Thoracic aorta (tissue), 2 donors: Measurements from ENCODE around the gene PRDM16. TPM values are rescaled to one million over a fixed set of nuclear protein-coding genes. Genes with fewer than 3 reads are reported as not detected.

ENCODE experiments used
- ATAC-seq: fragments of 150-250 bp; one replicate; pipeline ENCODE4 v1.8.0; 2017; ENCODE audit warnings: low read depth; ENCODE audit not compliant: insufficient number of reproducible peaks, low FRiP score
- DNase-seq: peaks from one replicate; pipeline ENCODE4 v3.0.0-alpha.2; 2020; ENCODE audit warnings: low spot score
- H3K27ac ChIP-seq, 2 donors: fragments of 200-600 bp; sonication (generic); 1 replicate in 1 of 2; 2 replicates in 1 of 2; pipeline ENCODE4 v1.5.1; 2016; ENCODE audit warnings: mild to moderate bottlenecking in 2 of 2, moderate library complexity in 2 of 2
- H3K27me3 ChIP-seq: fragments of 200-600 bp; sonication (generic); replicated peaks from 2 replicates; pipeline ENCODE4 v1.6.0; 2016; ENCODE audit warnings: mild to moderate bottlenecking; ENCODE audit not compliant: insufficient read depth
- H3K36me3 ChIP-seq: fragments of 200-600 bp; sonication (generic); one replicate; pipeline ENCODE4 v1.5.1; 2016
- H3K4me1 ChIP-seq, 2 donors: fragments of 200-600 bp; sonication (generic); 1 replicate in 1 of 2; 2 replicates in 1 of 2; pipeline versions ENCODE4 v1.5.1 to v1.6.0; 2016; ENCODE audit warnings: low read depth in 2 of 2, mild to moderate bottlenecking in 1 of 2; ENCODE audit not compliant: control insufficient read depth in 1 of 2
- H3K4me3 ChIP-seq: fragments of 200-600 bp; sonication (generic); 2 replicates; pipeline ENCODE4 v1.5.1; 2016; ENCODE audit warnings: mild to moderate bottlenecking
- H3K9me3 ChIP-seq: fragments of 200-600 bp; sonication (generic); 2 replicates; pipeline ENCODE4 v1.5.1; 2016
- CTCF ChIP-seq: fragments of 200-600 bp; sonication (generic); IDR thresholded peaks from one replicate; pipeline ENCODE4 v1.5.1; 2019; ENCODE audit warnings: antibody characterized with exemption
- total RNA-seq, 2 donors: library from RNA; depleted of rRNA; stranded (reverse); fragments of >200 nt; gene quantifications; one replicate each; pipeline versions ENCODE4 v1.1.0 to v1.2.3, GENCODE V29; 2016

The PRDM16 gene
- total RNA-seq, 2 donors from 2014 or later = 68.9 to 85.4 TPM

DNA sequence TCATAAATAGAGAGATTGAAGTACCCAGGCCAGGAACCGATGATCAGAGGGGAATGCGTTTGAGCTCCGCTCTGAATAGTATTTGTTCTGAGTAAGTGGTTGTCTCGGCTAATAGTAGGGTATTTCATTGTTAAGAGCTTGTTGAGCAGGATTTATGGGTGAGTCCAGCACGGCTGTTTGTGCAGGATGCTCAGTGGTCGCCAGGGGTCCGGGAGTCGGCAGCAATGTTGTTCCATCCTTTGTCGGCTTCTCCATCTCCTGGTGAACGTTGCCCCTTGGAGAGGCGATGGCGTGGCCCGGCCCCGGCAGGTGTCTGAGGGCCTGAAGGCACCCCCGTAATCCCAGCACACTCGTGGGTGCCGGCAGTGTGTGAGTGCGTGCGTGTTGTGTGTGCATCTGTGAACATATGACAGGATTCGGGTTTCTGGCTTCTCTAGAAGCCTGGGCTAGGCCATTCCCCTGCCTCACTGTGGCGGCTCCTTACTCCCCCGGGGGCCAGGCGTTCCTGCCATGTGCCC lies 224.6 kb downstream of the PRDM16 start:
- no peak overlapping the region for H3K27ac ChIP-seq
- no peak for TF ChIP-seq CTCF
- no peak for ATAC-seq
- no peak for DNase-seq
- no peak overlapping the region for H3K4me3 ChIP-seq
- peaks cover 5 to 48% of the 10 kb centered on the region in 2 donors for H3K4me1 ChIP-seq
- H3K27me3 ChIP-seq = no peaks in the 10 kb centered on the region
- H3K36me3 ChIP-seq = no peaks in the 10 kb centered on the region
- H3K9me3 ChIP-seq = no peaks in the 10 kb centered on the region

- Histone ChIP-seq H3K4me3 (no peak overlapping the region), H3K36me3 (no peaks in the 10 kb centered on the region), H3K27ac (no peak overlapping the region), H3K27me3 (no peaks in the 10 kb centered on the region), H3K4me1 (peaks cover 5 to 48% of the 10 kb centered on the region in 2 donors), H3K9me3 (no peaks in the 10 kb centered on the region)
- TF ChIP-seq CTCF = no peak
- DNase-seq = no peak
- ATAC-seq = no peak
Observed at GRCh38 chr1:3294450-3294849, 225.4 kb downstream of the PRDM16 start.

- Histone ChIP-seq H3K9me3 (no peaks in the 10 kb centered on the region), H3K27ac (no peak overlapping the region), H3K27me3 (no peaks in the 10 kb centered on the region), H3K36me3 (no peaks in the 10 kb centered on the region), H3K4me3 (no peak overlapping the region), H3K4me1 (peaks cover 0 to 35% of the 10 kb centered on the region in 2 donors)
- no peak for ATAC-seq
- TF ChIP-seq CTCF = no peak
- DNase-seq = no peak
Observed at GRCh38 chr1:3295846-3296245, 226.8 kb downstream of the PRDM16 start.

GRCh38 chr1:3296326-3296725 lies 227.3 kb downstream of the PRDM16 start:
- Histone ChIP-seq H3K4me1 (peaks cover 0 to 31% of the 10 kb centered on the region in 2 donors), H3K27me3 (no peaks in the 10 kb centered on the region), H3K27ac (no peak overlapping the region), H3K4me3 (no peak overlapping the region), H3K9me3 (no peaks in the 10 kb centered on the region), H3K36me3 (no peaks in the 10 kb centered on the region)
- no peak for TF ChIP-seq CTCF
- ATAC-seq = no peak
- DNase-seq = no peak

DNA sequence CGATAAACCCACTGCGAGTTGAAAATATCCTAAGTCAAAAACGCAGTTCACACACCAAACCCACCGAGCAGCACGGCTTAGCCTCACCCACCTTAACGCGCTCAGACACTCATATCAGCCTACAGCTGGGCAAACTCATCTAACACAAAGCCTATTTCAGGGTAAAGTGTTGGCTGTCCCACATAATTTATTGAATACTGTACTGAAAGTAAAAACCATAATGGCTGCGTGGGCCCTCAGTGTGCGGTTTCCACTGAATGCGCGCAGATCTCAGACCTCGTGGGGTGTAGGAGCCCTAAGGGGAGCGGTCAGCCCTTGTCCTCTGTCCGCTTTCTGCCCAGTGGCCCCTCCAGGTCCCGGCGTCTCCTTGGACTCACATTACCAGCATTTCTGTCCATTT lies 227.8 kb downstream of the PRDM16 start:
- Histone ChIP-seq H3K9me3 (no peaks in the 10 kb centered on the region), H3K27me3 (no peaks in the 10 kb centered on the region), H3K4me1 (peaks cover 0 to 27% of the 10 kb centered on the region in 2 donors), H3K36me3 (no peaks in the 10 kb centered on the region), H3K27ac (no peak overlapping the region), H3K4me3 (no peak overlapping the region)
- ATAC-seq (no peak), DNase-seq (no peak)
- no peak for TF ChIP-seq CTCF
